HCT116 (cell line): ENCODE results near the gene CEP152. TPM values are rescaled to one million over a fixed set of nuclear protein-coding genes. Genes with fewer than 3 reads are reported as not detected.

Experiments used
- ATAC-seq: fragments of 200-7000 bp; cut with Tn5 transposase; 2 replicates; pipeline ENCODE4 v1.9.1; 2020; ENCODE audit warnings: mild to moderate bottlenecking, moderate library complexity
- BruUV-seq: library from RNA; stranded (reverse); fragments of 400-500 nt; replicated peaks from 2 replicates; lab custom pipeline; 2021; lab: Mats Ljungman, UMichigan
- CTCF ChIA-PET: fragments of 300-600 bp; sonication (Branson Sonifier 250); formaldehyde crosslinking; loops from one replicate; lab custom pipeline; 2021; ENCODE audit warnings: antibody characterized with exemption; lab: Charles Lee
- POLR2A ChIA-PET: fragments of 300-600, 350-600 bp; sonication (Branson Sonifier 250); formaldehyde crosslinking; loops from one replicate; lab custom pipeline; 2021; ENCODE audit warnings: antibody characterized with exemption; lab: Charles Lee
- RAD21 ChIA-PET, 2 experiments: fragments of 300-600 bp; sonication (Branson Sonifier 250); formaldehyde crosslinking; loops; one replicate each; lab custom pipeline; 2023; ENCODE audit warnings: low total read pairs in 2 of 2; ENCODE audit not compliant: uncharacterized antibody in 2 of 2, unreplicated experiment in 2 of 2, low non-redundant PET in 1 of 2; lab: Charles Lee
- DNase-seq: peaks from one replicate; pipeline ENCODE4 v3.0.0-alpha.2; 2010; ENCODE audit warnings: low read depth, low spot score
- H2AFZ ChIP-seq: fragments of 200-600 bp; shearing (Covaris generic), sonication (generic); 2 replicates; pipeline ENCODE4 v1.6.1; 2017; ENCODE audit warnings: low read depth, mixed run types, mixed read lengths, antibody characterized with exemption, low read length; ENCODE audit not compliant: poor library complexity, severe bottlenecking
- H3K27ac ChIP-seq: 2 replicates; pipeline ENCODE4 v1.5.1; 2012; ENCODE audit warnings: low read depth, low read length
- H3K27me3 ChIP-seq: fragments of 200-600 bp; sonication (generic); 2 replicates; pipeline ENCODE4 v1.6.1; 2016; ENCODE audit warnings: mixed run types, low read length, mixed read lengths; ENCODE audit not compliant: insufficient read depth
- H3K36me3 ChIP-seq, 2 experiments: fragments of 200-500 bp in 1 of 2; fragments of 200-600 bp in 1 of 2; sonication (Bioruptor generic) in 1 of 2; sonication (generic) in 1 of 2; 2 replicates each; pipeline versions ENCODE4 v1.5.1 to v1.6.1; 2014 to 2016; ENCODE audit warnings: low read length in 2 of 2, inconsistent platforms in 1 of 2, mixed read lengths in 1 of 2, mixed run types in 1 of 2; ENCODE audit not compliant: insufficient read depth in 2 of 2, control insufficient read depth in 1 of 2
- H3K4me1 ChIP-seq, 2 experiments: fragments of 200-600 bp in 1 of 2; sonication (generic) in 1 of 2; 2 replicates each; pipeline versions ENCODE4 v1.5.1 to v1.6.1; 2012 to 2017; ENCODE audit warnings: low read length in 2 of 2, inconsistent platforms in 1 of 2, mild to moderate bottlenecking in 1 of 2, mixed read lengths in 1 of 2, mixed run types in 1 of 2, moderate library complexity in 1 of 2; ENCODE audit not compliant: insufficient read depth in 2 of 2, control insufficient read depth in 1 of 2
- H3K4me2 ChIP-seq: fragments of 200-600 bp; sonication (generic); 2 replicates; pipeline ENCODE4 v1.6.1; 2017; ENCODE audit warnings: mixed run types, low read length, mixed read lengths
- H3K4me3 ChIP-seq, 2 experiments: fragments of 200-600 bp in 1 of 2; sonication (generic) in 1 of 2; replicated peaks in 1 of 2; 2 replicates each; pipeline ENCODE4 v1.5.1; 2011 to 2016; ENCODE audit warnings: low read length in 2 of 2, control low read depth in 1 of 2, low read depth in 1 of 2, mild to moderate bottlenecking in 1 of 2, mixed read lengths in 1 of 2, mixed run types in 1 of 2
- H3K79me2 ChIP-seq: fragments of 200-600 bp; sonication (generic); 2 replicates; pipeline ENCODE4 v1.6.1; 2017; ENCODE audit warnings: mild to moderate bottlenecking, mixed run types, low read length, moderate library complexity, mixed read lengths; ENCODE audit not compliant: insufficient read depth
- H3K9ac ChIP-seq: fragments of 200-600 bp; sonication (generic); 2 replicates; pipeline ENCODE4 v1.6.1; 2016; ENCODE audit warnings: low read length, mixed read lengths
- H3K9me2 ChIP-seq: fragments of 200-600 bp; sonication (generic), shearing (Covaris generic); 2 replicates; pipeline ENCODE4 v1.6.1; 2017; ENCODE audit warnings: mixed run types, mild to moderate bottlenecking, moderate library complexity; ENCODE audit not compliant: insufficient read depth
- H3K9me3 ChIP-seq, 2 experiments: fragments of 200-500 bp in 1 of 2; fragments of 200-600 bp in 1 of 2; sonication (Bioruptor generic) in 1 of 2; sonication (generic) in 1 of 2; 2 replicates each; pipeline ENCODE4 v1.6.1; 2014 to 2017; ENCODE audit warnings: low read length in 2 of 2, mixed read lengths in 2 of 2, inconsistent platforms in 1 of 2, low read depth in 1 of 2, mild to moderate bottlenecking in 1 of 2, mixed run types in 1 of 2, moderate library complexity in 1 of 2; ENCODE audit not compliant: control insufficient read depth in 1 of 2, insufficient read depth in 1 of 2
- H4K20me1 ChIP-seq: fragments of 200-600 bp; sonication (generic), shearing (Covaris generic); 2 replicates; pipeline ENCODE4 v1.6.1; 2017; ENCODE audit warnings: mixed run types, mild to moderate bottlenecking, moderate library complexity; ENCODE audit not compliant: insufficient read depth
- CEBPB ChIP-seq: IDR thresholded peaks from 2 replicates; pipeline ENCODE4 v1.6.1; 2012; ENCODE audit warnings: low read depth
- EZH2 ChIP-seq: fragments of 200-600 bp; sonication (generic); IDR thresholded peaks from 2 replicates; pipeline ENCODE4 v1.6.1; 2017; ENCODE audit warnings: antibody characterized with exemption, mixed run types
- EZH2phosphoT487 ChIP-seq: fragments of 200-600 bp; IDR thresholded peaks from 2 replicates; pipeline ENCODE4 v1.6.1; 2018; ENCODE audit warnings: antibody characterized with exemption, borderline replicate concordance
- FOSL1 ChIP-seq: IDR thresholded peaks from 2 replicates; pipeline ENCODE4 v1.6.1; 2012; ENCODE audit warnings: low read depth
- SP1 ChIP-seq: IDR thresholded peaks from 2 replicates; pipeline ENCODE4 v1.6.1; 2012; ENCODE audit warnings: low read depth
- ZFX ChIP-seq: fragments of 450-650 bp; IDR thresholded peaks from 2 replicates; pipeline ENCODE4 v1.6.1; 2017
- ZNF274 ChIP-seq: fragments of 200-500 bp; sonication (Bioruptor generic); IDR thresholded peaks from 2 replicates; pipeline ENCODE4 v1.6.1; 2014; ENCODE audit warnings: mild to moderate bottlenecking, low read depth, low read length, inconsistent platforms
- intact Hi-C: fragments of 100-400 bp; cut with micrococcal nuclease; formaldehyde crosslinking; loops from 2 replicates; pipeline ENCODE4 v1.10.0; 2022
- total RNA-seq: library from RNA; stranded (reverse); gene quantifications from one replicate; pipeline ENCODE4 v1.2.1, GENCODE V29; 2021; ENCODE audit not compliant: unreplicated experiment
- TF ChIP-seq, protein P1 (sequence below): IDR thresholded peaks from 2 replicates; pipeline ENCODE4 v1.6.1; 2012; ENCODE audit warnings: low read depth
- TF ChIP-seq, protein P2 (sequence below): IDR thresholded peaks from 2 replicates; pipeline ENCODE4 v1.6.1; 2011; ENCODE audit warnings: mild to moderate bottlenecking, low read length, moderate library complexity; ENCODE audit not compliant: insufficient replicate concordance; ENCODE audit errors: extremely low read depth

CEP152 gene
- total RNA-seq, 1 experiment from 2014 or later = 19.7 TPM

DNA sequence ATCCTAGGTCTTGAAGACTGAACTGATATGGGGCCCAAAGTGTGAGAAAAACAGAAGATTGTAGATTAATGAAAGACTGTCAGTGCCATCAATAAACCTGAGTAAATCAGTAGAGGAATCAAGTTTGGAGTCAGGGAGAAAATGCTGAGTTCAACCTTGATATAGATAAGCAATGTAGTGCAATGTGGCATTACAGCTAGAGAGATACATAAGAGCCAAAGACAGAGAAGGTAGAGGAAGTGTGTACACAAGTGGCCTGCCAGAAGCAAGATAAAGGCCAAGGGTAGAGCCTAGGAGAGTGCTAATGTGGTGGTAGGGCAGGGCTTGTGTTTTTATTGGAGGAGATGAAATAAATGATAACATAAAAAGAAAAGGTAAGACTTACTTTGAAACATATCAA, 41.1 kb upstream of the CEP152 start:
- H3K9me3 ChIP-seq = no peaks in the 10 kb centered on the region
- no peaks in the 10 kb centered on the region for H3K36me3 ChIP-seq
- no peak for DNase-seq
- no peaks in the 10 kb centered on the region for H4K20me1 ChIP-seq
- no peaks in the 10 kb centered on the region for H3K79me2 ChIP-seq
- ChIA-PET CTCF (no interaction called here), POLR2A (no interaction called here), RAD21 (no interaction called here)
- H3K9ac ChIP-seq = no peak overlapping the region
- intact Hi-C loops = no loop called here
- H3K4me1 ChIP-seq = peaks cover 8 to 12% of the 10 kb centered on the region in 2 experiments; a peak in 3 of 4 replicates
- no peak overlapping the region for H3K4me3 ChIP-seq
- no peak overlapping the region for H3K4me2 ChIP-seq
- H3K27me3 ChIP-seq = no peaks in the 10 kb centered on the region
- no peak overlapping the region for H2AFZ ChIP-seq
- TF ChIP-seq CEBPB (no peak), EZH2 (no peak), FOSL1 (no peak), SP1 (no peak), ZFX (no peak), EZH2phosphoT487 (no peak), ZNF274 (no peak)
- TF ChIP-seq, protein P1, sequence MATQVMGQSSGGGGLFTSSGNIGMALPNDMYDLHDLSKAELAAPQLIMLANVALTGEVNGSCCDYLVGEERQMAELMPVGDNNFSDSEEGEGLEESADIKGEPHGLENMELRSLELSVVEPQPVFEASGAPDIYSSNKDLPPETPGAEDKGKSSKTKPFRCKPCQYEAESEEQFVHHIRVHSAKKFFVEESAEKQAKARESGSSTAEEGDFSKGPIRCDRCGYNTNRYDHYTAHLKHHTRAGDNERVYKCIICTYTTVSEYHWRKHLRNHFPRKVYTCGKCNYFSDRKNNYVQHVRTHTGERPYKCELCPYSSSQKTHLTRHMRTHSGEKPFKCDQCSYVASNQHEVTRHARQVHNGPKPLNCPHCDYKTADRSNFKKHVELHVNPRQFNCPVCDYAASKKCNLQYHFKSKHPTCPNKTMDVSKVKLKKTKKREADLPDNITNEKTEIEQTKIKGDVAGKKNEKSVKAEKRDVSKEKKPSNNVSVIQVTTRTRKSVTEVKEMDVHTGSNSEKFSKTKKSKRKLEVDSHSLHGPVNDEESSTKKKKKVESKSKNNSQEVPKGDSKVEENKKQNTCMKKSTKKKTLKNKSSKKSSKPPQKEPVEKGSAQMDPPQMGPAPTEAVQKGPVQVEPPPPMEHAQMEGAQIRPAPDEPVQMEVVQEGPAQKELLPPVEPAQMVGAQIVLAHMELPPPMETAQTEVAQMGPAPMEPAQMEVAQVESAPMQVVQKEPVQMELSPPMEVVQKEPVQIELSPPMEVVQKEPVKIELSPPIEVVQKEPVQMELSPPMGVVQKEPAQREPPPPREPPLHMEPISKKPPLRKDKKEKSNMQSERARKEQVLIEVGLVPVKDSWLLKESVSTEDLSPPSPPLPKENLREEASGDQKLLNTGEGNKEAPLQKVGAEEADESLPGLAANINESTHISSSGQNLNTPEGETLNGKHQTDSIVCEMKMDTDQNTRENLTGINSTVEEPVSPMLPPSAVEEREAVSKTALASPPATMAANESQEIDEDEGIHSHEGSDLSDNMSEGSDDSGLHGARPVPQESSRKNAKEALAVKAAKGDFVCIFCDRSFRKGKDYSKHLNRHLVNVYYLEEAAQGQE = no peak
- TF ChIP-seq, protein P2, sequence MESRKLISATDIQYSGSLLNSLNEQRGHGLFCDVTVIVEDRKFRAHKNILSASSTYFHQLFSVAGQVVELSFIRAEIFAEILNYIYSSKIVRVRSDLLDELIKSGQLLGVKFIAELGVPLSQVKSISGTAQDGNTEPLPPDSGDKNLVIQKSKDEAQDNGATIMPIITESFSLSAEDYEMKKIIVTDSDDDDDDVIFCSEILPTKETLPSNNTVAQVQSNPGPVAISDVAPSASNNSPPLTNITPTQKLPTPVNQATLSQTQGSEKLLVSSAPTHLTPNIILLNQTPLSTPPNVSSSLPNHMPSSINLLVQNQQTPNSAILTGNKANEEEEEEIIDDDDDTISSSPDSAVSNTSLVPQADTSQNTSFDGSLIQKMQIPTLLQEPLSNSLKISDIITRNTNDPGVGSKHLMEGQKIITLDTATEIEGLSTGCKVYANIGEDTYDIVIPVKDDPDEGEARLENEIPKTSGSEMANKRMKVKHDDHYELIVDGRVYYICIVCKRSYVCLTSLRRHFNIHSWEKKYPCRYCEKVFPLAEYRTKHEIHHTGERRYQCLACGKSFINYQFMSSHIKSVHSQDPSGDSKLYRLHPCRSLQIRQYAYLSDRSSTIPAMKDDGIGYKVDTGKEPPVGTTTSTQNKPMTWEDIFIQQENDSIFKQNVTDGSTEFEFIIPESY = no peak
- no peak overlapping the region for H3K27ac ChIP-seq
- no peaks in the 10 kb centered on the region for H3K9me2 ChIP-seq
- ATAC-seq = no peak
- BruUV-seq = no TSS peak
